DOHH2 (cell line): ENCODE results near the gene UAP1L1.

ENCODE experiments used
- EZH2phosphoT487 ChIP-seq: fragments of 200-600 bp; sonication (generic); IDR thresholded peaks from 2 replicates; pipeline ENCODE4 v1.6.1; 2017; ENCODE audit warnings: borderline replicate concordance, mild to moderate bottlenecking, antibody characterized with exemption, low read length, moderate library complexity, mixed read lengths
- TF ChIP-seq, protein P1 (sequence below): fragments of 200-600 bp; sonication (generic); IDR thresholded peaks from one replicate; pipeline ENCODE4 v1.5.1; 2014; ENCODE audit warnings: antibody characterized with exemption, mild to moderate bottlenecking, low read depth, low read length; ENCODE audit not compliant: poor library complexity, severe bottlenecking

DNA sequence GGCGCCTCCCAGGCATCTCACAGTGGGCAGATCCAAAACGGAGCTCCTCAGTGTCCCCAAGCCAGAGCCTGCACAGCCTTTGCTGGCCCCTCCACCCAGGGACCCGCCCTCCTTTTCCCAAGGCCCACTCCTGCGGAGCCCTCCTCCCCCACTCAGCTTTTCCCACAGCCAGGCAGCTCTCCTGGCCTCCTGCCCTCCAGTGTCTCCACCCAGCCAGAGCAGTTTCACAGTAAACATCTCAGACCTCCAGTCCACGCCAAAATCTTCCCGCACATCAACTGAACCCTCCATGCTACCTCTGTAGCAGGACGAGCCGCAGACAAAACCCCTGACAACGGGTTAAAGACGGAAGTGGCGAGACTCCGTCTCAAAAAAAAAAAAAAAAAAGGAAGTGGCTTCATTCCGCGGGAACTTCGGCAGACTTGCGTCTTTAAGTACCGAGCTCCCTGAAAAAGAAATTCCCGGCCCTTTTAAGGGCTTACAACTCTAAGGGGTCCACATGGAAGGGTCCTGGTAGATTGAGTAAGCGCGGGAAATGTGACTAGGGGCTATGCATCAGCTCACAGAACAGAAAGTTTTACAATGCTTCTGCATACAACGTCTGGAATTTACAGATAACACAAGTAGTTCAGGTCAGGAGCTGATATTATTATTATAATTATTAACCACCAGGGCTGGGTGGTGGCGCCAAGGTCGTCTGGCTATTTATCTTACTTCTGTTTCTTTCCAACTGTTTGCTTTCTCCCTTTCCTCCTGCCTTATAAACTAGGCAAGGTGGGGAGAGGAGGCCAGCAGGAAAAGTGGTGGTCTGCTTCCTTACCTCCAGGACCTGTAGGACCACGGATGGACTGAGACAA is 50.2 kb downstream of the UAP1L1 start:
- TF ChIP-seq, protein P1, sequence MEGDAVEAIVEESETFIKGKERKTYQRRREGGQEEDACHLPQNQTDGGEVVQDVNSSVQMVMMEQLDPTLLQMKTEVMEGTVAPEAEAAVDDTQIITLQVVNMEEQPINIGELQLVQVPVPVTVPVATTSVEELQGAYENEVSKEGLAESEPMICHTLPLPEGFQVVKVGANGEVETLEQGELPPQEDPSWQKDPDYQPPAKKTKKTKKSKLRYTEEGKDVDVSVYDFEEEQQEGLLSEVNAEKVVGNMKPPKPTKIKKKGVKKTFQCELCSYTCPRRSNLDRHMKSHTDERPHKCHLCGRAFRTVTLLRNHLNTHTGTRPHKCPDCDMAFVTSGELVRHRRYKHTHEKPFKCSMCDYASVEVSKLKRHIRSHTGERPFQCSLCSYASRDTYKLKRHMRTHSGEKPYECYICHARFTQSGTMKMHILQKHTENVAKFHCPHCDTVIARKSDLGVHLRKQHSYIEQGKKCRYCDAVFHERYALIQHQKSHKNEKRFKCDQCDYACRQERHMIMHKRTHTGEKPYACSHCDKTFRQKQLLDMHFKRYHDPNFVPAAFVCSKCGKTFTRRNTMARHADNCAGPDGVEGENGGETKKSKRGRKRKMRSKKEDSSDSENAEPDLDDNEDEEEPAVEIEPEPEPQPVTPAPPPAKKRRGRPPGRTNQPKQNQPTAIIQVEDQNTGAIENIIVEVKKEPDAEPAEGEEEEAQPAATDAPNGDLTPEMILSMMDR: no peak
- TF ChIP-seq EZH2phosphoT487: no peak
